ENCODE results near the gene SS18L1.

DNA sequence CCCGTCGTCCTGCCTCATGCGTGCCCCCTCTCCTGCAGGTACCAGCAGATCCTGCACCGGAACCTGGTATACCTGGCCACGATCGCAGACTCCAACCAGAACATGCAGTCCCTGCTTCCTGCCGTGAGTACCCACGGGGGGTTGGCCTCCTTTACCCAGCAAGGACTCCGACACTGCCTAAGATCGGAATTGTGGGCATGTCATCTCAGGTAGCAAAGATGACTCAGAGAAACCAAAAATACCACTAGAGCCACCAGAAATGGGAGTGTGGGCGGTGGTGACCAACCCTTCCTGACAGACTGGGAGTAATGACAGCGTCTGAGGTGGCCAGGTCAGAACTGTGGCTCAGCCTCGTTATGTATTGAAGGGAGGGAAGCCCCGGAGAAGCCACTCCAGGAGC is 16.3 kb downstream of the SS18L1 start:
- TF ChIP-seq POLR2AphosphoS5 (IDR thresholded peaks at IDR 0.05), result no peak
- TF ChIP-seq CTCF (IDR thresholded peaks at IDR 0.05), result no peak
- no peak for TF ChIP-seq POLR2A (IDR thresholded peaks at IDR 0.05)
